Testis (tissue), 3 donors: Measurements from ENCODE around the gene TRAPPC12. TPM values are rescaled to one million over a fixed set of nuclear protein-coding genes. Genes with fewer than 3 reads are reported as not detected.
"Not testable (repeated sequence)": the region's sequence is repeated elsewhere in the genome, so short reads cannot be mapped to it uniquely, and the experiment has no call there.

Experiments used
- DNase-seq: peaks from one replicate; pipeline ENCODE4 v3.0.0-alpha.2; 2019
- H3K27ac ChIP-seq, 2 donors: fragments of 200-600 bp; sonication (generic); one replicate each; pipeline ENCODE4 v1.5.1; 2019
- H3K27me3 ChIP-seq: fragments of 200-600 bp; sonication (generic); one replicate; pipeline ENCODE4 v1.5.1; 2019
- H3K36me3 ChIP-seq: fragments of 200-600 bp; sonication (generic); one replicate; pipeline ENCODE4 v1.5.1; 2017; ENCODE audit warnings: low read depth; ENCODE audit errors: missing control alignments
- H3K4me1 ChIP-seq: fragments of 200-600 bp; sonication (generic); one replicate; pipeline ENCODE4 v1.5.1; 2019
- H3K4me3 ChIP-seq, 2 donors: fragments of 200-600 bp; sonication (generic); one replicate each; pipeline ENCODE4 v1.5.1; 2017 to 2019
- H3K9me3 ChIP-seq: fragments of 200-600 bp; sonication (generic); one replicate; pipeline ENCODE4 v1.5.1; 2017
- CTCF ChIP-seq, 3 experiments: fragments of 450-650 bp in 2 of 3; fragments of 200-600 bp in 1 of 3; sonication (generic) in 1 of 3; IDR thresholded peaks; one replicate each; pipeline ENCODE4 v1.5.1; 2016 to 2019; ENCODE audit warnings: antibody characterized with exemption in 3 of 3, mild to moderate bottlenecking in 2 of 3, moderate library complexity in 1 of 3
- POLR2A ChIP-seq: fragments of 450-650 bp; IDR thresholded peaks from one replicate; pipeline ENCODE4 v1.6.1; 2017; ENCODE audit warnings: antibody characterized with exemption, mild to moderate bottlenecking, moderate library complexity
- WGBS, 2 donors: methylation state at CpG; one replicate each; pipeline ENCODE4 v1.1.5; 2018; 5-methylcytosine and 5-hydroxymethylcytosine counted together
- intact Hi-C: fragments of 100-400 bp; cut with DNase I; formaldehyde crosslinking; loops from one replicate; pipeline ENCODE4 v1.15.1; 2023; ENCODE audit warnings: low total_unique reads
- polyA plus RNA-seq: library from polyadenylated mRNA; stranded (reverse); fragments of 350-450 nt; fragmentation: Illumina TruSeq; extraction: RNeasy Lipid Tissue Mini Kit (QIAGEN cat#74804); gene quantifications from one replicate; pipeline ENCODE4 v1.2.3, GENCODE V29; 2014; ENCODE audit warnings: low read depth, low replicate concordance; ENCODE audit not compliant: insufficient read depth
- total RNA-seq, 2 donors: library from RNA; depleted of rRNA; stranded (reverse); fragments of >200 nt; gene quantifications; one replicate each; pipeline ENCODE4 v1.2.3, GENCODE V29; 2016

The TRAPPC12 gene
- total and polyA plus RNA-seq, 3 donors from 2014 or later, result 172 to 406 (median 236) TPM

GRCh38 chr2:3489764-3490115 lies 110.2 kb downstream of the TRAPPC12 start:
- peaks cover 16% of the 10 kb centered on the region for H3K4me1 ChIP-seq
- intact Hi-C loops, result no loop called here
- WGBS, 2 donors, result 94 to 96% methylated on average over 8 to 16 of the region's 16 CpGs
- no peaks in the 10 kb centered on the region for H3K9me3 ChIP-seq
- no peak for DNase-seq
- H3K27ac ChIP-seq, result no peak overlapping the region
- H3K27me3 ChIP-seq, result no peaks in the 10 kb centered on the region
- TF ChIP-seq POLR2A (no peak), CTCF (IDR thresholded peaks at IDR 0.05) (no peak)
- H3K4me3 ChIP-seq, result no peak overlapping the region
- H3K36me3 ChIP-seq, result no peaks in the 10 kb centered on the region

GRCh38 chr2:3490191-3491170 lies 111.0 kb downstream of the TRAPPC12 start:
- Histone ChIP-seq H3K4me1 (peaks cover 16% of the 10 kb centered on the region), H3K27ac (no peak overlapping the region), H3K4me3 (no peak overlapping the region), H3K27me3 (no peaks in the 10 kb centered on the region), H3K9me3 (no peaks in the 10 kb centered on the region), H3K36me3 (no peaks in the 10 kb centered on the region)
- DNase-seq, result no peak
- intact Hi-C loops, result no loop called here
- 76 to 78% methylated on average over 26 to 27 of the region's 27 CpGs for WGBS, 2 donors
- TF ChIP-seq POLR2A (no peak), CTCF (IDR thresholded peaks at IDR 0.05) (no peak)

- no peak for DNase-seq
- 56 to 66% methylated on average over 3 to 6 of the region's 6 CpGs for WGBS, 2 donors
- no peaks in the 10 kb centered on the region for H3K36me3 ChIP-seq
- TF ChIP-seq POLR2A (no peak), CTCF (IDR thresholded peaks at IDR 0.05) (no peak)
- no peak overlapping the region for H3K27ac ChIP-seq
- no peaks in the 10 kb centered on the region for H3K9me3 ChIP-seq
- peaks cover 16% of the 10 kb centered on the region for H3K4me1 ChIP-seq
- no peak overlapping the region for H3K4me3 ChIP-seq
- intact Hi-C loops, result no loop called here
- no peaks in the 10 kb centered on the region for H3K27me3 ChIP-seq
Measured at GRCh38 chr2:3491306-3491705, 111.8 kb downstream of the TRAPPC12 start.

GRCh38 chr2:3491716-3492474 lies 112.4 kb downstream of the TRAPPC12 start:
- no peak overlapping the region for H3K27ac ChIP-seq
- H3K4me1 ChIP-seq, result peaks cover 16% of the 10 kb centered on the region
- 95 to 96% methylated on average over 15 of the region's 17 CpGs for WGBS, 2 donors

GRCh38 chr2:3492475-3492787 lies 112.9 kb downstream of the TRAPPC12 start:
- H3K4me3 ChIP-seq, H3K9me3 ChIP-seq, DNase-seq, intact Hi-C loops, H3K27me3 ChIP-seq, H3K36me3 ChIP-seq, H3K27ac ChIP-seq: not testable (repeated sequence)
- WGBS, 2 donors, result 86 to 90% methylated on average over 11 to 12 of the region's 12 CpGs
- peaks cover 14% of the 10 kb centered on the region for H3K4me1 ChIP-seq

More at GRCh38 chr2:3491716-3492474, 112.4 kb downstream of the TRAPPC12 start:
- Histone ChIP-seq H3K4me3 (no peak overlapping the region), H3K9me3 (no peaks in the 10 kb centered on the region), H3K27me3 (no peaks in the 10 kb centered on the region), H3K36me3 (no peaks in the 10 kb centered on the region)
- intact Hi-C loops, result no loop called here
- TF ChIP-seq POLR2A, result no peak
- TF ChIP-seq CTCF (IDR thresholded peaks at IDR 0.05), result no peak
- no peak for DNase-seq
